ENCODE results near the gene GPR42.

The GPR42 gene

GRCh38 chr19:35352448-35353304 lies 18.2 kb upstream of the GPR42 start (continued):
- TF ChIP-seq ZNF610 (tag by site-specific recombination; IDR thresholded peaks at IDR 0.05; ENCODE audit: borderline replicate concordance) (no peak), ZNF366 (tag by site-specific recombination; conservative IDR thresholded peaks at IDR 0.05) (peak; percentile 77), ZNF514 (tag by site-specific recombination; IDR thresholded peaks at IDR 0.05) (no peak), KLF16 (tag by site-specific recombination; IDR thresholded peaks at IDR 0.05) (no peak), ZNF23 (tag by site-specific recombination; IDR thresholded peaks at IDR 0.05; ENCODE audit: borderline replicate concordance) (no peak), ZNF560 (tag by site-specific recombination; IDR thresholded peaks at IDR 0.05; ENCODE audit: borderline replicate concordance) (no peak), SETDB1 (IDR thresholded peaks at IDR 0.05; ENCODE audit: insufficient read length, low read length) (no peak), ZNF701 (tag by site-specific recombination; IDR thresholded peaks at IDR 0.05) (no peak), ZNF280D (tag by site-specific recombination; IDR thresholded peaks at IDR 0.05) (no peak), ZNF621 (tag by site-specific recombination; IDR thresholded peaks at IDR 0.05) (no peak), ZNF488 (tag by site-specific recombination; IDR thresholded peaks at IDR 0.05) (no peak), ZNF157 (tag by site-specific recombination; IDR thresholded peaks at IDR 0.05) (no peak), PRDM4 (tag by site-specific recombination; IDR thresholded peaks at IDR 0.05) (no peak), ZBTB1 (tag by site-specific recombination; IDR thresholded peaks at IDR 0.05) (no peak), ZNF843 (tag by site-specific recombination; IDR thresholded peaks at IDR 0.05) (peak; percentile 15; the same call in 1 of the 2 replicates), ZNF350 (tag by site-specific recombination; IDR thresholded peaks at IDR 0.05) (no peak), ZBTB8A (tag by site-specific recombination; IDR thresholded peaks at IDR 0.05) (no peak), ZNF670 (tag by site-specific recombination; IDR thresholded peaks at IDR 0.05; ENCODE audit: low read depth) (no peak), ZNF785 (tag by site-specific recombination; IDR thresholded peaks at IDR 0.05) (no peak), MEIS1 (CRISPR knock-in tag; IDR thresholded peaks at IDR 0.05; ENCODE audit: borderline replicate concordance) (no peak), ZNF776 (tag by site-specific recombination; IDR thresholded peaks at IDR 0.05; ENCODE audit: borderline replicate concordance) (no peak)
- TF ChIP-seq, protein P1, sequence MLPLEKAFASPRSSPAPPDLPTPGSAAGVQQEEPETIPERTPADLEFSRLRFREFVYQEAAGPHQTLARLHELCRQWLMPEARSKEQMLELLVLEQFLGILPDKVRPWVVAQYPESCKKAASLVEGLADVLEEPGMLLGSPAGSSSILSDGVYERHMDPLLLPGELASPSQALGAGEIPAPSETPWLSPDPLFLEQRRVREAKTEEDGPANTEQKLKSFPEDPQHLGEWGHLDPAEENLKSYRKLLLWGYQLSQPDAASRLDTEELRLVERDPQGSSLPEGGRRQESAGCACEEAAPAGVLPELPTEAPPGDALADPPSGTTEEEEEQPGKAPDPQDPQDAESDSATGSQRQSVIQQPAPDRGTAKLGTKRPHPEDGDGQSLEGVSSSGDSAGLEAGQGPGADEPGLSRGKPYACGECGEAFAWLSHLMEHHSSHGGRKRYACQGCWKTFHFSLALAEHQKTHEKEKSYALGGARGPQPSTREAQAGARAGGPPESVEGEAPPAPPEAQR (tag by site-specific recombination; IDR thresholded peaks at IDR 0.05): no peak
- TF ChIP-seq, protein P2, sequence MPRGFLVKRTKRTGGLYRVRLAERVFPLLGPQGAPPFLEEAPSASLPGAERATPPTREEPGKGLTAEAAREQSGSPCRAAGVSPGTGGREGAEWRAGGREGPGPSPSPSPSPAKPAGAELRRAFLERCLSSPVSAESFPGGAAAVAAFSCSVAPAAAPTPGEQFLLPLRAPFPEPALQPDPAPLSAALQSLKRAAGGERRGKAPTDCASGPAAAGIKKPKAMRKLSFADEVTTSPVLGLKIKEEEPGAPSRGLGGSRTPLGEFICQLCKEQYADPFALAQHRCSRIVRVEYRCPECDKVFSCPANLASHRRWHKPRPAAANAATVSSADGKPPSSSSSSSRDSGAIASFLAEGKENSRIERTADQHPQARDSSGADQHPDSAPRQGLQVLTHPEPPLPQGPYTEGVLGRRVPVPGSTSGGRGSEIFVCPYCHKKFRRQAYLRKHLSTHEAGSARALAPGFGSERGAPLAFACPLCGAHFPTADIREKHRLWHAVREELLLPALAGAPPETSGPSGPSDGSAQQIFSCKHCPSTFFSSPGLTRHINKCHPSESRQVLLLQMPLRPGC (tag by site-specific recombination; IDR thresholded peaks at IDR 0.05): no peak
- TF ChIP-seq, protein P3, sequence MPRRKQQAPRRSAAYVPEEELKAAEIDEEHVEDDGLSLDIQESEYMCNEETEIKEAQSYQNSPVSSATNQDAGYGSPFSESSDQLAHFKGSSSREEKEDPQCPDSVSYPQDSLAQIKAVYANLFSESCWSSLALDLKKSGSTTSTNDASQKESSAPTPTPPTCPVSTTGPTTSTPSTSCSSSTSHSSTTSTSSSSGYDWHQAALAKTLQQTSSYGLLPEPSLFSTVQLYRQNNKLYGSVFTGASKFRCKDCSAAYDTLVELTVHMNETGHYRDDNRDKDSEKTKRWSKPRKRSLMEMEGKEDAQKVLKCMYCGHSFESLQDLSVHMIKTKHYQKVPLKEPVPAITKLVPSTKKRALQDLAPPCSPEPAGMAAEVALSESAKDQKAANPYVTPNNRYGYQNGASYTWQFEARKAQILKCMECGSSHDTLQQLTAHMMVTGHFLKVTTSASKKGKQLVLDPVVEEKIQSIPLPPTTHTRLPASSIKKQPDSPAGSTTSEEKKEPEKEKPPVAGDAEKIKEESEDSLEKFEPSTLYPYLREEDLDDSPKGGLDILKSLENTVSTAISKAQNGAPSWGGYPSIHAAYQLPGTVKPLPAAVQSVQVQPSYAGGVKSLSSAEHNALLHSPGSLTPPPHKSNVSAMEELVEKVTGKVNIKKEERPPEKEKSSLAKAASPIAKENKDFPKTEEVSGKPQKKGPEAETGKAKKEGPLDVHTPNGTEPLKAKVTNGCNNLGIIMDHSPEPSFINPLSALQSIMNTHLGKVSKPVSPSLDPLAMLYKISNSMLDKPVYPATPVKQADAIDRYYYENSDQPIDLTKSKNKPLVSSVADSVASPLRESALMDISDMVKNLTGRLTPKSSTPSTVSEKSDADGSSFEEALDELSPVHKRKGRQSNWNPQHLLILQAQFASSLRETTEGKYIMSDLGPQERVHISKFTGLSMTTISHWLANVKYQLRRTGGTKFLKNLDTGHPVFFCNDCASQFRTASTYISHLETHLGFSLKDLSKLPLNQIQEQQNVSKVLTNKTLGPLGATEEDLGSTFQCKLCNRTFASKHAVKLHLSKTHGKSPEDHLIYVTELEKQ (tag by site-specific recombination; IDR thresholded peaks at IDR 0.05; ENCODE audit: borderline replicate concordance): no peak
